Keratinocyte (primary cell): ENCODE measurements around the gene TIE1.

Experiments
- CTCF ChIP-seq, 3 experiments: IDR thresholded peaks in 1 of 3; conservative IDR thresholded peaks in 1 of 3; optimal IDR thresholded peaks in 1 of 3; 2 replicates in 2 of 3; 3 replicates in 1 of 3; pipeline versions ENCODE3 to v1.5.1; 2011; ENCODE audit warnings: low read length in 3 of 3, mild to moderate bottlenecking in 3 of 3, moderate library complexity in 2 of 3, control low read depth in 1 of 3, inconsistent platforms in 1 of 3; ENCODE audit not compliant: insufficient read depth in 2 of 3; ENCODE audit errors: extremely low read depth in 1 of 3
- EZH2 ChIP-seq: IDR thresholded peaks from one replicate; pipeline ENCODE4 v1.6.1; 2012; ENCODE audit warnings: inconsistent platforms, mild to moderate bottlenecking, low read length, moderate library complexity

GRCh38 chr1:43325381-43325780 lies 24.6 kb downstream of the TIE1 start:
- TF ChIP-seq CTCF (optimal IDR thresholded peaks at IDR 0.05 in 1 of 3, IDR thresholded peaks at IDR 0.05 in 1 of 3, conservative IDR thresholded peaks at IDR 0.05 in 1 of 3; ENCODE audit: extremely low read depth in 1 of 3, insufficient read depth in 2 of 3, low read length in 3 of 3) (no peak), EZH2 (no peak)
